Measurements from ENCODE around the gene MAL. TPM values are rescaled to one million over a fixed set of nuclear protein-coding genes. Genes with fewer than 3 reads are reported as not detected.
A peak's percentile ranks its signal among the peaks of the same experiment; 100 is the strongest.

Gene MAL
- total and polyA plus RNA-seq, 2 of the 4 experiments (the other 2 are of a cell fraction) = not detected

DNA sequence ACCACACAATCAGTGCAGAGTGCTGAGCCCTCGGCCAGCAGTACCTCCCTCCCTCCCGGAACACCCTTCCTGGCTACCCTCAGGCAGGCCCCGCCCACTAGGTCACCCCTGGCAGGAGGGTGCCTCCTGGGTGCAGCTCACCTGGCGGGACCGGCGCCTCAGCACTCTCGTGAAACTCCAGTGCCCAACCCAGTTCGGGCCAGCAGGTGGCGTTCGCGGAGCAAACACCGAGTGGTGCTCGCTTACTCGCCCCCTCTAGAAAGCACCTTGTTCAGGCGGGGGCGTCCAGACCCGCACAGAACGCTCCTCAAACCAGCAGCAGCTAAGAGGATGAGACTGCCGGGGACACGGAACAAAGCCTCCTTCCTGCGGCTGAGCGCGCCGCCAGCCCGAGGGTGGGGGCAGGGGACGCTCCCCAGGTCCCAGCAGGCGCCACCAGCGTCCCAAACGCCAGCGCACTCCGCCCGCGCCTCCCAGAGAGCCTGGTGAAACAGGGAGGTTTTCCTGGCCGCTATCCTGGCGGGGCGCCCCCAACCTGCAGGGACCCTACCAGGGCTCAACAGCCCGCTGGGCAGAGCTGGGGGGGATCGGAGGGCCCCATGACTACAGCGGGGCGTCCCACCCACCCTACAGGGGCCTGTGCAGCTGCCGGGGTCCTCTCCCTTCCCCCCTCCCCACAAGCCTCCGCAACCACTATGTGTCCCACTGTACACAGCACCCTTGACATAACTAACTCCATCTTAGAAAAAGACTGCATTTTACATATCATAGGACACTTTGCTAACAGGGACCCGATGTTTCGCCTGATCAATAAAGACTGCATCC lies 51.4 kb downstream of the MAL start:
- H4K5ac ChIP-seq (ENCODE audit: low read depth, low read length) = no peak overlapping the region
- H3K4me2 ChIP-seq (ENCODE audit: low read depth, low read length) = peak overlapping the region; percentile 90
- in situ Hi-C loops (cut with MboI; ENCODE audit: low sequenced_read_pairs) = loop anchor here (5.0 kb wide), 1 partner anchor 55 kb away; no protein-coding TSS in a partner anchor
- no peaks in the 10 kb centered on the region for H4K20me1 ChIP-seq (ENCODE audit: insufficient read depth, low read length)
- no peaks in the 10 kb centered on the region for H3K79me1 ChIP-seq (ENCODE audit: low read depth in 1 of 2, low read length in 2 of 2)
- no peak overlapping the region for H2BK15ac ChIP-seq (ENCODE audit: low read depth, low read length)
- H3K9ac ChIP-seq (ENCODE audit: low read depth, low read length) = no peak overlapping the region
- BruUV-seq (replicated peaks) = no TSS peak
- no peaks in the 10 kb centered on the region for H3K9me1 ChIP-seq (ENCODE audit: insufficient read depth, low read length)
- 14% methylated on average over 12 of the region's 44 CpGs; no CpG with 5 or more reads in 1 of the 2 experiments for WGBS, 2 experiments (ENCODE audit: extremely low coverage in 2 of 2, insufficient read length in 1 of 2)
- H3K4ac ChIP-seq (ENCODE audit: low read depth, low read length) = no peak overlapping the region
- peak overlapping the region; percentile 44 for H2AK9ac ChIP-seq (replicated peaks; ENCODE audit: low read depth, low read length, poor library complexity)
- H4K8ac ChIP-seq (ENCODE audit: low read depth in 2 of 2, low read length in 2 of 2) = no peak overlapping the region
- no peak overlapping the region for H2BK120ac ChIP-seq (ENCODE audit: low read depth, low read length)
- no peak overlapping the region for H2BK5ac ChIP-seq (ENCODE audit: low read depth, low read length, poor library complexity, severe bottlenecking)
- no peak overlapping the region for H2AK5ac ChIP-seq (ENCODE audit: low read depth, low read length)
- DNase-seq = peak; percentile 39
- no peaks in the 10 kb centered on the region for H3K36me3 ChIP-seq (ENCODE audit: control insufficient read depth, insufficient read depth, low read length)
- dilution Hi-C loops (cut with HindIII; ENCODE audit: low sequenced_read_pairs, unreplicated experiment) = no loop called here
- H4K91ac ChIP-seq (ENCODE audit: insufficient read depth, low read depth, low read length) = no peak overlapping the region
- H2BK20ac ChIP-seq (ENCODE audit: low read depth, low read length) = no peak overlapping the region
- H3K14ac ChIP-seq (replicated peaks; ENCODE audit: low read depth, low read length) = no peak overlapping the region
- no peak overlapping the region for H3K56ac ChIP-seq (ENCODE audit: extremely low read depth, insufficient read depth, low read length)
- ATAC-seq (ENCODE audit: low read depth) = peak; percentile 88
- H2AFZ ChIP-seq (replicated peaks; ENCODE audit: low read length, poor library complexity) = peak overlapping the region; percentile 93
- intact Hi-C loops (cut with micrococcal nuclease) = loop anchor here (1.0 kb wide), 1 partner anchor 55 kb away; no protein-coding TSS in a partner anchor
- POLR2A ChIA-PET (ENCODE audit: unreplicated experiment) = no interaction called here
- peaks cover 44% of the 10 kb centered on the region for H3K27me3 ChIP-seq (ENCODE audit: control insufficient read depth, insufficient read depth, low read length)
- CTCF ChIA-PET = interaction anchor here (0.6 to 1.6 kb wide), 7 partner anchors 12 to 1935 kb away, joined by 3 to 11 read pairs (median 4); no protein-coding TSS in a partner anchor
- H3K4me3 ChIP-seq (ENCODE audit: insufficient read depth, low read depth, low read length) = peak overlapping the region; percentile 36
- H3K27ac ChIP-seq (ENCODE audit: insufficient read depth, low read length) = no peak overlapping the region
- no peaks in the 10 kb centered on the region for H3K9me3 ChIP-seq (ENCODE audit: control insufficient read depth, insufficient read depth, low read length)
- no peak overlapping the region for H3K18ac ChIP-seq (ENCODE audit: low read depth, low read length)
- H3K4me1 ChIP-seq (ENCODE audit: control insufficient read depth, insufficient read depth, low read length) = no peaks in the 10 kb centered on the region
- H3K23ac ChIP-seq (ENCODE audit: low read depth, low read length) = no peak overlapping the region
- TF ChIP-seq RFX5 (IDR thresholded peaks at IDR 0.05; ENCODE audit: low read depth, low read length) (no peak), SMC3 (IDR thresholded peaks at IDR 0.05; ENCODE audit: low read depth, low read length) (peak; percentile 38), POLR2A (IDR thresholded peaks at IDR 0.05; ENCODE audit: low read depth, low read length) (no peak), MAZ (IDR thresholded peaks at IDR 0.05; ENCODE audit: borderline replicate concordance, low read depth, low read length) (peak; percentile 56; the same call in 1 of the 2 replicates), CEBPB (IDR thresholded peaks at IDR 0.05; ENCODE audit: low read depth, low read length) (no peak), RCOR1 (IDR thresholded peaks at IDR 0.05; ENCODE audit: insufficient replicate concordance, low read length) (no peak), CTCF (conservative IDR thresholded peaks at IDR 0.05; ENCODE audit: low read depth, low read length) (peak; percentile 65), MAFK (IDR thresholded peaks at IDR 0.05; ENCODE audit: low read depth, low read length) (no peak), BHLHE40 (IDR thresholded peaks at IDR 0.05; ENCODE audit: low read depth, low read length) (no peak), RAD21 (IDR thresholded peaks at IDR 0.05; ENCODE audit: low read length) (peak; percentile 40), USF2 (IDR thresholded peaks at IDR 0.05; ENCODE audit: low read depth, low read length) (no peak), CHD1 (IDR thresholded peaks at IDR 0.05; ENCODE audit: low read depth, low read length) (no peak), FOS (IDR thresholded peaks at IDR 0.05; ENCODE audit: low read depth, low read length) (no peak)
- TF ChIP-seq, protein P1, sequence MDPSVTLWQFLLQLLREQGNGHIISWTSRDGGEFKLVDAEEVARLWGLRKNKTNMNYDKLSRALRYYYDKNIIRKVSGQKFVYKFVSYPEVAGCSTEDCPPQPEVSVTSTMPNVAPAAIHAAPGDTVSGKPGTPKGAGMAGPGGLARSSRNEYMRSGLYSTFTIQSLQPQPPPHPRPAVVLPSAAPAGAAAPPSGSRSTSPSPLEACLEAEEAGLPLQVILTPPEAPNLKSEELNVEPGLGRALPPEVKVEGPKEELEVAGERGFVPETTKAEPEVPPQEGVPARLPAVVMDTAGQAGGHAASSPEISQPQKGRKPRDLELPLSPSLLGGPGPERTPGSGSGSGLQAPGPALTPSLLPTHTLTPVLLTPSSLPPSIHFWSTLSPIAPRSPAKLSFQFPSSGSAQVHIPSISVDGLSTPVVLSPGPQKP (IDR thresholded peaks at IDR 0.05; ENCODE audit: borderline replicate concordance, low read depth, low read length) = no peak

All from IMR-90 (cell line).